Suprapubic skin (tissue), 4 donors: Measurements from ENCODE around the gene PTPN1.

Experiments
- EP300 ChIP-seq: sonication (generic); formaldehyde crosslinking; IDR thresholded peaks from one replicate; pipeline ENCODE4 v1.6.1; 2017; ENCODE audit warnings: antibody characterized with exemption
- POLR2A ChIP-seq, 2 donors: fragments of 450-650 bp; IDR thresholded peaks; one replicate each; pipeline ENCODE4 v1.6.1; 2017; ENCODE audit warnings: antibody characterized with exemption in 2 of 2, mild to moderate bottlenecking in 2 of 2, moderate library complexity in 2 of 2
- POLR2AphosphoS5 ChIP-seq, 3 donors: sonication (generic); formaldehyde crosslinking; IDR thresholded peaks; one replicate each; pipeline ENCODE4 v1.6.1; 2017; ENCODE audit warnings: antibody characterized with exemption in 3 of 3
- TF ChIP-seq, protein P1 (sequence below), 2 donors: fragments of 200-600 bp in 1 of 2; fragments of 450-650 bp in 1 of 2; sonication (generic) in 1 of 2; IDR thresholded peaks; one replicate each; pipeline ENCODE4 v1.5.1; 2016 to 2019; ENCODE audit warnings: antibody characterized with exemption in 2 of 2, mild to moderate bottlenecking in 1 of 2, moderate library complexity in 1 of 2

DNA sequence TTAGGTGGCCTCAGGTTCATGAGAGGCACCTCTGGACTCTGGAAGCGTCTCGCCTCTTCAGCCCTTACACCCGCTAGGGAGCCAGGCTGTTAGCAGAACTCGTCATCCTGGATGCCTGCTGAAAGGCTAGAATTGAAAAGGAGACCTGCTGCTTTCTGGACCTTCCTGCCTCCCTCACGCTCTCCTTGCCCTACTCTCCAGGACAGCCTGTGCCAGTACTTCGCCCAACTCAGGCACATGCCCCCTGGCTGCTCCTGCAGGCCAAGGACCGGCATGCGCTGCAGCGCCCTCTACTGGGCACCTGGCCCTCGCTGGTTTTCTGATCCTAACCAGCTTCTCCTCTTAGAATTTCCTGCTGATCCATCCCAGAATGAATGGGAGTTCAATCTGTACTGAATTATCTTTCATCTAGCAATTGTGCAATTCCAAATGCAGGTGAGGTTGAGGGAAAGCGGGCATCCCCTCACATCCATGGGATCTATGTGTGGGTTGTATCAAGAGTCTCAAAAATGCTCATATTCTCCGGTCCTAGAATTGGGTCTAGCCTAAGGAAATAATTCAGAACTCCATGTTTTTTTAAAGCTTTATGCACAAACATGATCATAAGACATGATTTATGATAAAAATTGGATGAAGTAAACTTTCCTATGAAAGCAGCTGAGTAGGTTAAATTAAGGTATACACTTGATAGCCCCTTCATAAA lies 78.0 kb downstream of the PTPN1 start:
- TF ChIP-seq, protein P1, sequence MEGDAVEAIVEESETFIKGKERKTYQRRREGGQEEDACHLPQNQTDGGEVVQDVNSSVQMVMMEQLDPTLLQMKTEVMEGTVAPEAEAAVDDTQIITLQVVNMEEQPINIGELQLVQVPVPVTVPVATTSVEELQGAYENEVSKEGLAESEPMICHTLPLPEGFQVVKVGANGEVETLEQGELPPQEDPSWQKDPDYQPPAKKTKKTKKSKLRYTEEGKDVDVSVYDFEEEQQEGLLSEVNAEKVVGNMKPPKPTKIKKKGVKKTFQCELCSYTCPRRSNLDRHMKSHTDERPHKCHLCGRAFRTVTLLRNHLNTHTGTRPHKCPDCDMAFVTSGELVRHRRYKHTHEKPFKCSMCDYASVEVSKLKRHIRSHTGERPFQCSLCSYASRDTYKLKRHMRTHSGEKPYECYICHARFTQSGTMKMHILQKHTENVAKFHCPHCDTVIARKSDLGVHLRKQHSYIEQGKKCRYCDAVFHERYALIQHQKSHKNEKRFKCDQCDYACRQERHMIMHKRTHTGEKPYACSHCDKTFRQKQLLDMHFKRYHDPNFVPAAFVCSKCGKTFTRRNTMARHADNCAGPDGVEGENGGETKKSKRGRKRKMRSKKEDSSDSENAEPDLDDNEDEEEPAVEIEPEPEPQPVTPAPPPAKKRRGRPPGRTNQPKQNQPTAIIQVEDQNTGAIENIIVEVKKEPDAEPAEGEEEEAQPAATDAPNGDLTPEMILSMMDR (IDR thresholded peaks at IDR 0.05), result peak; percentile 79 to 95
- no peak for TF ChIP-seq POLR2A (IDR thresholded peaks at IDR 0.05)
- no peak for TF ChIP-seq POLR2AphosphoS5 (IDR thresholded peaks at IDR 0.05)
- no peak for TF ChIP-seq EP300
